NCI-H82 (cell line): ENCODE data around the gene CORO2B.

ENCODE experiments used
- DNase-seq: peaks from one replicate; lab custom pipeline; 2025; lab: John Stamatoyannopoulos, UW

The CORO2B gene

DNA sequence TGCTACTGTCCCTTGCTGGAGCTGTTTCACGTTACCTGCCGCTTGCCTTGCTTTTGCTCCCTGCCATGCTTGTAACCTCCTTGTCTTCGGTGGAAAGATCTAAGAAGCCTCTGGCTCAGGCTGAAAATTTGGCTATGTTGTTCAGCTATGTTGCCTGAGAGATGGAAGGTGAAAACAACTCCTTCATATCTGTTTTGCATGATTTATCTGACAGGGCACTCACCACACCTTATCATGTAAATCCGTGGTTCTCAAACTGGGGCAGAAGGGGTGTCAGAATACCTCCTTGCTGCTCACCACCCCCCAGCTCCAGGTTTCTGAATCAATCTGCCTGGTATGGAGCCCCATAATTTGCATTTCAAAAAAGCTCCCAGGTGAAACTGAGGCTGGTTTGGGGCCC lies 6.5 kb upstream of the CORO2B start:
- no peak for DNase-seq

DNA sequence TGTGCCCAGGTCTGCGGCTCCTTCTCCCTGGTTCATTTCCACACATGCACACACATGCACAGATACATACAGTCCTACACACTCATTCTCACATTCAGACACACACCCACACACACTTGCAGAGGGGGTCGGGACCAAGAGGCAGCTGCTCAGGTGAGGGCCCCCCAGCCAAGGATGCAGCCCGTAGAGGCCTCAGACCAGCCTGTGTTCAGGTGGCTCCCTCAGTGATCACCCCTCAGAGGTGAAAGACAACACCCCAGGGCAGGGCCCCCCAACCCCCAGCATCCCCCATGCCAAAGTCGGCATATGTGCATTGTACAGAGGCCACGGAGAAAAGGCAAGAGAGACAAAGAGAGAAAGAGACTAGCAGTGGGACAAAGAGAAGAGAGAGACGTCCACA lies 5.9 kb upstream of the CORO2B start:
- DNase-seq, result no peak

DNA sequence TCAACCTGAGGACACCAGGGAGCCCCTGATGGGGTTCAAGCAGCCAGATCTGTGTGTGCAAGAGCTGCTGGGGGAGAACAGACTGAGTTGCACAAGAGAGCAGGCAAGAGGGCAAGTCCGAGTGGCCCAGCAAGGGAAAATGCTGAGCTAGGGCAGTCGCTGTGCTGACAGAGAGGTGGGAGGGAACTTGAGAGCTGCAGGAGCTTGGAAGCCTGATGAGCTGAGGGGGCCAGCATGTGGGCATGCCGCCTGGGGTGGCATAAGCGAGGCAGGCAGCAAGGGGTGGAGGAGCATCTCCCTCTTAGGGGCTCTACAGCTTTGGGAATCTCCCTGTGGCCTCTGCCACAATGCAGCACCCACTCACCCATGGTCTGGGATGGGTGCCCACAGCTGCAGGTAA lies 4.7 kb upstream of the CORO2B start:
- no peak for DNase-seq

DNA sequence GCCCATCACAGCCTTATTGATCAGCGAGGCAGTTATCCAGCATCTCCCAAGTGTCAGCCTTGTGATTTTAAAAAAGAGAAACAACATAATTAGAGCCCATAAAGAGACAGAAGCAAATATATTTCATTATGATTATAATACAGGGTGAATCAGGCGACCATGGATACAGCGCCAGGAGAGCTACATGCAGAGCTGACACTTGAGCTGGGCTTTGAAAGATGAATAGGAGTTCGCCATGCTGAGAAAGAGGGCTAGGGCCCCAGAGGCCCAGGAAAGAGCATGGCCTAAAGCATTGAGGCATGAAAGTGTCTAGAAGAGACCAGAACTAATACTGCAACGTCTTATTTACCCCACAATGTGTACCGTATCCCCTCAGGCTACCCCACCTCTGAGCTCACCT lies 4.2 kb upstream of the CORO2B start:
- DNase-seq, result no peak

DNA sequence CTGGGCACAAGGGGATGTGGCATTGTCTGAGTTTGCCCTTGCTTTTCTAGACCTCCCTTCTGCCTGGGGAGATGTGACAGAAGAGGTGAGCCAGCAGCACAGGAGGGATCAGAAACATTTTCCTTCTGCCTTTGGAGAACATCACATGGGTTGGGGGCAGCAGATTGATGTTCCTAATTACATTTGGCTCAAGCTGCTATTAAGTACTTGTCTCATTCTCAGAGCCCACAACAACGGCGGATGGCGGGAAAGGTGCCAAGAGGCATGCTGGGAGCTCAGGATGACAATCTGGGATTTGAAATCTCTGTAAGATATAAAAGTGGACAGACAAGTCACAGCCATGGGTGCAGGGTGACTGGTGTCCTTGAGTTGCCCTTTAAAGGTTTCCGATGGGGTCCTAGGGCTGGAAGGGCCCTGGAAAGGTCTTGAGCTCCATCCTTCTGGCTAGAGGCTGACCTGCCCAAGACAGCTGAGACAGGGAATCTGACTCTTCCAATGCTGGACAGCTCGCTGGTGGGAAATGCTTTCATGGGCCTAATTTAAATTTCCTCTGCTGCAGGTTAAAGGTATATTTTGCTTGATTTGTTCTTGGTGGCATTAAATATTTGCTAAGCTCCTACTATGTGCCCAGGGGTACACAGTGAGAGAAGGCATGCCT lies 2.4 kb upstream of the CORO2B start:
- peak; percentile 98 for DNase-seq

DNA sequence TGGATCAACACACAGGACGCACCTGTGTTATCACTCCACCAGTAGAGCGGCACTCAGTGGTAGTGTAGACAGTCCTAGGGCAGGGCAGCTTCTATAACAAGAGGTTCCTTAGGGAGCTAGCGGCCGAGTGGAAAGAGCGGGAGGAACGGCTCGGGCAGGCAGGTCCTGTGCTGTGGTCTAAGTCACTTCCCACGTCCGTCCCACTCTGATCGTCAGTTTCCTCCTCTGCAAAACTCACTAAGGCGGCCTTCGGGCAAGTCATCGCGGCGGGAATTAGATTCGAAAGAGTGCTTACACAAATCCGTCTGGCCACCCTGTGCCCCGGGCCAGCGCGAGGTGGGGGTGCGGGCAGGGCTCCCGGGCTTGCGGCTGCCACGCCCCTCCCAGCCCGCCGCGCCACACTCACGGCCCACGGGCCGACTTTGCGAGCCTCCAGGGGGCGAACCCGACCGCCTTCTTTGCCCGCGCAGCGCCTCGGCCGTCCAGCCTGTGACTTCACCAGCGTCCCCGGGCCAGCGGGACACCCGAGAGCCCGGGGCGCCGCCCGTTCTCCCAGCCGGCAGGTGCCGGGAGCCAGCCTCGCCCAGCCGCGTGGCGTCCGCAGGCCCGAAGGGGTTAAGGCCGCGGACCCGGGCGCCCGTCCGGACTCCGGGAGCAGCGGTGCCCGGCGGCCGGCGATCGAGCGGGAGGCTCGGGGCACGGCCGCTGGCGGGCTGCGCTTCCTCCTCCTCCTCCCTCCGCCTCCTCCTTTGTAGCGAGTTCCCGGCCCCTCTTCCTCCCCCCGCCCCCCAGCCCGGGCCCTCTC lies 416 bp upstream of the CORO2B start:
- DNase-seq, result peak; percentile 83

DNA sequence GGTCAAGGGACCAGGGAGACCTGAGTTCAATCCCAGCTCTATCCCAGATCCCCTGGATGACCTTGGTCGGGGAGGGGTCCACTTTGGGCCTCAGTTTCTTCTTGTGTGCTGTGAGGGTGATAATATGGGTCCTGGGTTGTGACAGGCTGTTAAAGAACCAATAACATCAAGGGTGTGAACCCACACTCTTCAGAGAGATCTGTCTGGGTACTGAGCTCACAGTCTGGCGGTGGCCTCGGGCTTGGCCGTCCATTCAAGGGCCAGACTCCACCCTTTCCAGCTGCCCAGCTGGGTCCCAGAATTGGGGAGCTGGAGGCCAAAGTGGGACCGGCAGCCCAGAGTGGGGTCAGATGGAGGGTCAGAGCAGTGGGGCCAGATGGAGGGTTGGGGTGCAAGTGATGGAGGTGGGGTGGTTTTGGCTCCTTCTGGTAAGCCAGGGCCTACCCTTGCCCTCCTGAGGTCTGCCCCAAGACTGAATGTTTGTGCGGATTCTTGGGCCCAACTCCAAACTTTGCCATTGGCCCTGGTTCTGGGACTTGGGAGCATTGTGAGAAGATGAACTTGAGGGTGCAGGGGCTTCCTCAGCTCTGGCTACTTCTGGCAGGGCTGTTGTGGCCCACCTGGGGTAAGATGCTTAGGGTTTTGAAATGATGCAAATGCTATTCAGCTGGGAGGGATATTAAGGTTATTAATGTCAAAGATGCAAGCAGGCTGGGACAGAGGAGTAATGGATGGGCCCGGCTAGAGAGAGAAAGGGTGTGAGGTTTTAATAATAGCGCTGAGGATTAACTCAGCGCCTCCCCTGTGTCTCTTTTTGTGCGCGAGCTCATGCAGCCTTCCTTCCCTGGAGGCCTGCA lies 1.5 kb downstream of the CORO2B start:
- DNase-seq, result peak; percentile 77

DNA sequence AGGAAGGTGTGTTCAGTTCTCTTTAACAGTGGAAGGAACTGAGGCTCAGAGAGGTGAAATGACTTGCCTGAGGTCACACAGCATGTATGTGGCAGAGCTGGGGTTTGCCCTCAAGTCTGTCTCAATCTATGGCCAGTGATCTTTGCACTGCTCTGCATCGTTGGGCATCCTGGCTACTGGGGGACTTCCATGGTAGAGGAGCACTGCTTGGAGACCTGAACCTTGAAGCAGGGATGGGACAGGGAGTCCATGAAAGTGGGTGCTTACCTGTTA lies 2.0 kb downstream of the CORO2B start:
- no peak for DNase-seq

DNA sequence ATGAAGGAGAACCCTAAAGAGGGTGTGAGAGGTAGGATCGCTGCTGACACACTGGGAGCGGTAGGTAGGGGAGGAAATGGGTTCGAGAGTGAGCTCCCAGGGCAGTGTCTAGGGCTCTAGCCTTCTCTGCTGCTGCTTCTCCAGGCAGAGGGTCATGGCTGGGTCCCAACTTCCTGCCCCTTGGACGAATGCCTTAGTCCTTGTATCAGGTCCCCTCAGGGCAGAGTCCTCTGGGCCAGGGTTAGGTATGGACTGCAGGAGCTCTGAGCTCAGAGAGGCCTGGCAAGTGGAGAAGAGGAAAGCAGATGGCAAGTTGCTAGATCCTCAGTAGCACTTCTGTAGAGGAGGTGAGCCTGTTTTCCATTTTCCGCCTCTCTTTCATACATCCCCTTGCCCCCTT lies 2.9 kb downstream of the CORO2B start:
- DNase-seq, result peak; percentile 61

DNA sequence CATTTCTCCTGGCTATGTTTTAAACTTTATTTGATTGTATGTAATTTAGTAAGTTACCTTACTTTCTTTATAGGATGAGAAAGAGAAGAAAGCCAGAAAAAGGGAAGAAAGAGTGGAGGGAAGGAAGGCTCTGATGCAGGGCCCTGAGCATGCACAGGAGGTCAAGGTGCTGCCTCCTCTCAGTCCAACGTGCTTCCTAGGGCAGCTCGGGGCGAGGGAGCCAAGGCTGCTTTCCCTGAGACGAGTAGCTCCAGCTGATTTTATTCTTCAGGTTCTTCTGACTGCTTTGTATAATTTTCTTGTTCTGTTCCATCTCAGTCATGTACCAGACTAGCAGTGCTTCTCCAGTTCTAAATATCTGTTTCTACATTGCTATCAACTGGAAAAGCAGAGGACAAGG lies 3.4 kb downstream of the CORO2B start:
- peak; percentile 48 for DNase-seq

DNA sequence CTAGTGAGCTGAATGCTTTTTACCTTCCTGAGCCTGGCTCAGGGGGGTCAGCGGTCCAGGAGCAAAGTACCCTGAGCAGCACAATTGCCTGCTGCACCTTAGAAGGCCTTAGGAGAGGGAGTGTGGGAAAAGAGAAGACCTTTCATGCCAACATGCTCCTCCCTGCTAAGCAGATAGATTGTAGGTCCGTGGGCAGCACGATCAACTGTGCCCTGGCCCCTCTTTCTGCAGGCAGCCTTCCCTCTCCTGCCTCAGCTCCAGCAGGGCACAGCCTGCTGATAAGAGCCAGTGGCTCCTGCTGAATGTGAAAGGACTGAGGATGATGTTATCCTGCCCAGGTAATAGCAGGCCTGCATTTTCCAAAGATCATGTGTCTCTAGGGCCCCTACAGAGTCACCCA lies 4.1 kb downstream of the CORO2B start:
- no peak for DNase-seq

DNA sequence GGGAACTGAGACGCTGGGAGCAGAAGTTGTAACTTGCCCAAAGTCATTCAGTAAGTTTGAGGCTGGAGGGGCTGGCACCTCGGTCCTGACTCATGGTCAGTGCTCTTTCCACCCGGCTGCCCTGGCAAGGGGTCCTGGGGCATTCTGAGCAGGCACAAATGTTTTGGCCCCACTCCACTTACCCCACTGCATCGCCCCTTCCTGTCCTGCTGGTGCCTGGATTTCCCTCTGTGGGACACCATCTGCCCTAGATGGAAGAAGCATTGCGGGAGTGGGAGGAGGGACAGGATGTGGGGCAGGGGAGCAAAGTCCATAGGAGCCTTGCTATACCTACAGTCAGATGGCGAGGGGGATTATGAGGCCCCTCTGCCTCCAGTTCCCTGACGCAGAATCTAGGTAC lies 4.5 kb downstream of the CORO2B start:
- peak; percentile 82 for DNase-seq

DNA sequence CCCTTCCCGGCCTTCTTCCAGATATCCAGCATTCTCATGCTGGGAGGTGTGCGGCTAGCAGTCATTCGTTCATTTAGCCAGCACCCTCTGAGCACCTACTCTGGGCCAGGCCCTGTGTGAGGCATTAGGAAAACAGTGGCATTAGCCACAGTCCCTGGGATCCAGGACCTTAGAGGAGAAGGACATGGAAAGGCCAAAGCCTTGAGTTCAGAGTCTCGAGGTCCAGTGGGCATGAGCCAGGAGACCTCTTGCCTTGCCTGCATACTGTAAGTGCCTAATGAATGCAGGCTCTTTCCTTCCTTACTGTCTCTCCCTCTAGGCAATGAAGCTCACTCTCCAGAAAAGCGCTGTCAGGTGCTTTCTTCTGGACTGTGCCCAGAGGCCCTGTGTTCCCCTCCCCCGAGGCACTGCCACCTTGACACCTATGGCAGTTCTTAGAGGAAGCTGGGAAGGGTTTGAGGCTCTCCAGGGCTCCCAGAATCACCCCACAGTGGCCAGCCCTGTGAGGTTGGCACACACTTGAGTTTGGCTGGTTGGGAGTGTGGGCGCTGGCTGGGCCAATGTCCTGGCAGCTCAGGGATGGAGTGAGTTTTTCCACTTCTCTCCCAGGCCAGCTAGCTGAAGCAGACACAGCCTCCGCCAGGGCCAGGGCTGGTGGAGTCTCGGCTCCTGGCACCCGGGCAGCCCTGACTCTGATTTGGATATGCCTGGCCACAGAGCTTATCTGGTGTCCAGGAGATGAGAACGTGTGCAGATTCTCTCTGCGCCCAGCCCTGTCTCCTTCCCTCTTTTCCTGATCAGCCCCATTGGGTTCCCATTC lies 5.4 kb downstream of the CORO2B start:
- DNase-seq, result no peak

DNA sequence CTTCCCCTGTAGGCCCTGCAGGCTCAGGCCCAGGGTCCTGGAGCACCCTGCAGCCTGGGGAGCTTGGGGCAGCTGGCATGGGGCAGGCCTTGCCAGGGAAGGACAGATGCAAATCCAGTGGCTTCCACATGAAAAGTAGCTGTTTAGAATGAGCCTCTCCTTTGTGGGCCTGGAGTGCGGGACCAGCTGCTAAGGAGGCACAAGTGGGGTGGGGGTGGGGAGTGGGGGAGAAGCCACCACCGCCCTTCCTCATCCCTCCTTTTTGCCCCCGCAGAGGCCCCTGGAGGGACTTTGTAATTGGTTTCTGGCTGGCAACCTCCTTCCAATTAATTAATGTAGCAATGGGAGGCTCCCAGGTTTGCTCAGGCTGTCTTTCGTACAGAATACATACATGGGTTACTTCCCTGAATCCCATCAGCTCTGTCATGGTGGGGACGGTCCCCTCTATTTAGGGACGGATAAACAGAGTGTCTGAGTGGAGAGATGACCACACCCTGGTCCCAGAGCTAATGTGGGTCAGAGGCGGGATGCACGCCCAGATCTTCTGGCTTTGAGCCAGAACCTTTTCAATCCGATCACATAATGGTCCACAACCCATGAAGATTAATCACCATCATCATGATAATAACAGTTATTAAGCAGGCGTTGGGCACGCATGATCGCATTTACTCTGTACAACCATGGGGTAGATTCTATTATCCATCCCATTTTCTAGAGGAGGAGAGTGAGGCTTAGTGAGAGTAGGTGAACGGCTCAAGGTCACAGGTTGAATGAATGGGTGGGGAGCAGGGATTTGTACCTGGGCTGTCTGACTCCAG lies 6.2 kb downstream of the CORO2B start:
- DNase-seq, result peak; percentile 95

DNA sequence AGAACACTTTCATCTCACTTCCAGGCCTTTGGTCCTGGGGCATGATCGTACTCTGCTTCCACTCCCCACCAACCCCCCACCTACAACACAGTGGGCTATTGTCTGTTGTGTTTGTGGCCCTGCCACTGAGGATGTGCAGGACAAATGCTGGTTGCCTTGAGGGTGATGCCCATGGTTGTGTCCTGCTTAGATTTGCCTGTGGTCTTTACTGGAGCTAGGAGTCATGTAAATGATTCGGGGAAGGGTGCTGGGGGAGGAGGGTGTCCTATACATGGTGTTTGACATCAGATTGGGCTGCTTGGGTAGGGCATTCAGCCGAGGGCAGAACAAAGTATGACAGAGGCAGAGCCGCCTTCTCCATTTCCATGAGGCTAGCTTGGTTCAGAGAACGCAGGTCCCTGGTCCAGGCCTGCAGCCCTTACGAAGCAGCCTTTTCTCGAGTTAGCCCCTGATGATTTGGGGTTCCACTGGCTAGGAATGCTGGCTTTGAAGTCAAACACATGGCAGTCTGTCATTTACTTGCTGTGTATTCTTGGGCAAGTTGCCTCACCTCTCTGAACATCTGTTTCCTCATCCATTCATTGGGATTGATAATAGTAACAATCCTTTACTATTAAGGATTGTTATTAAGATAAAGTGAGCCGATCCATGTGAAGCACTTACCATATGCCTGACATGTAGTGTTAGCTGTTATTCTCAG lies 6.9 kb downstream of the CORO2B start:
- no peak for DNase-seq

DNA sequence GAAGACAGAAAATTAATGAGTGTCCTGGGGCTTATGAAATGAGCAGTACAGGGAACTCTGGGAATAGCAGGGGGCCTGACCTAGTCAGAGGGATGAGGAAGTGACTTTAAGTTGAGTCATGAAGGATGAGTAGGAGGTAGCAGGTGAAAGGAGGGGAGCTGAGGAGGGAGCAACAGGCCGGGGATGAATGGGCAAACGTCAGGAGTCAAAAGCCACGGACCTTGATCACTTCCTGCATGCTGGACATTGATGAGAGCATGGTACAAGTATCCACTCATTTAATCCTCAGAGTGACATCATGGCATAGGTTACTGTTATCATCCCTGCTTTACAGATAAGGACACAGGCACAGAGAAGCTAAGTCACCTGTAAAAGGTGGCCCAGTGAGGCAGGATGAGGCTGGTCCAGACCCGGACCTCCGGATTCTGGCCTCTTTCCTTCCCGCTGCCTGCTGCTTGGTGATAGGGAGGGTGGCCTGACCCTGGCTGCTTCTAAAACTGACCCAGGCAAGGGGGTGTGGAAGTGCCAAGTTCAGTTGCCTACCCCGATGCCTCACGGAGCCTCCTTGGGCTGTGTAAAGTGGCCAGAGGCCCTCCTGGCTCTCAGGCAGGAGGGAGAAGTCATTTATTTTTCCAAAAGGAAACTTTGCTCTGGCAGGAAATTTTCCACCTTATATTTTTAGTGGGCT lies 7.6 kb downstream of the CORO2B start:
- no peak for DNase-seq

DNA sequence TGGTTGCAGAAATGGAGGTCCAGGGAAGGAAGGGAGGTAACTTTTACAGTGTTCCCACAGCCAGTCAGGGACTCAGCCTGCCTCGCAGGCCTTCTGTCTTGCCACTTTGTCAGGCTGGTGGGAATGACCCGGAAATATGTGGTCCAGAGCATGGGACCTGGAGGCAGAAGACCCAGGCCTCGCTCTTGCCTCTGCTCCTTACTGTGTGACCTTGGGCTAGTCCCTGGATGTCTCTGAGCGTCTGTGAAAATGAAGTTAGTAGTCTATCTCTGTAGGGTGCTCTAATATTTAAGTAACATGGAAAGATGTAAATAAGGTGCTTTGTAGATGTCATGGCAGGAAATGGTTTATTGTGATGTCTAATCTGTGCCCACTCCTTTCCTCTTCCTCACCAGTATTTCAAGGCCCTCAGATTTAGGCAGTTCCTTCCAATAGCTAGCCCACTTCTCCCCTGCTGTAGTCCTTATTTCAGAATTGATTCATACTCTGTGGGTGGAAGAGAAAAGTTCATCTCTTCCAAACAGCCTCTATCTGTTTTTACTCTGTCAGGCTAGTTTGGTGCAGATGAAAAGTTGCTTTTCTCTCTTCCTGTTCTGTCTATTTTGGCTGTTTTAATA lies 9.1 kb downstream of the CORO2B start:
- no peak for DNase-seq

DNA sequence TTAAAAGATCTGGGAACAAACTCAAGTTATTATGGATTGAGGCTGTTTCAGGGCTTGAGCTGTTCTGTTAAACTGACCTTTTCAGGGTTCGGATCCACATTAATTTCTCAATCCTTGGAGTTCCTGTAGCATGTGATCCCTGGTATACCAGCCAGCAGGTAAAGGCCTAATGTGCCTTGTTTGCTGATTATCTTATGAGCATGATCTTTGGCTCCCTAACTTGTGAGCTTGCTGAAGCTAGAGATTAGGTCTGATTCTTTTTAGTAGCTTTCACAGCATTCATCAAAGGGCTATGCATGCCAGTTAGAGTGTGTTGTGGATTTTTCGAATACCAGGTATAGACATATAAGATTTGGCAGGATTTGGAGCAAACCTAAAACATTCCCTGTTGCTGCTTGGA lies 10.3 kb downstream of the CORO2B start:
- no peak for DNase-seq
